Ishikawa (cell line): Measurements from ENCODE around the gene TMEM205.
"Not testable (repeated sequence)": the region's sequence is repeated elsewhere in the genome, so short reads cannot be mapped to it uniquely, and the experiment has no call there.

Experiments
- CREB1 ChIP-seq: IDR thresholded peaks from 2 replicates; pipeline ENCODE4 v1.6.1; 2012; ENCODE audit warnings: low read depth
- EP300 ChIP-seq: IDR thresholded peaks from 2 replicates; pipeline ENCODE4 v1.6.1; 2012; ENCODE audit warnings: borderline replicate concordance
- NFIC ChIP-seq: IDR thresholded peaks from 2 replicates; pipeline ENCODE4 v1.6.1; 2012
- RAD21 ChIP-seq: IDR thresholded peaks from 2 replicates; pipeline ENCODE4 v1.6.1; 2012; ENCODE audit warnings: low read depth
- REST ChIP-seq: IDR thresholded peaks from 2 replicates; pipeline ENCODE4 v1.6.1; 2012; ENCODE audit warnings: low read depth, mild to moderate bottlenecking
- TAF1 ChIP-seq: IDR thresholded peaks from 2 replicates; pipeline ENCODE4 v1.6.1; 2012; ENCODE audit warnings: low read depth, mild to moderate bottlenecking
- TCF12 ChIP-seq: IDR thresholded peaks from 2 replicates; pipeline ENCODE4 v1.6.1; 2012; ENCODE audit warnings: low read depth
- TEAD4 ChIP-seq: IDR thresholded peaks from 2 replicates; pipeline ENCODE4 v1.6.1; 2012
- USF1 ChIP-seq: IDR thresholded peaks from 2 replicates; pipeline ENCODE4 v1.6.1; 2012
- YY1 ChIP-seq: IDR thresholded peaks from 2 replicates; pipeline ENCODE4 v1.6.1; 2012; ENCODE audit warnings: low read depth

- TF ChIP-seq REST, TAF1, YY1, USF1, RAD21, CREB1: not testable (repeated sequence)
- 0 out of 2 replicates have a peak, but pooled peaks have one; percentile 26 for TF ChIP-seq TCF12
- TF ChIP-seq EP300: peak; percentile 12; the same call in 1 of the 2 replicates
- TF ChIP-seq TEAD4: peak; percentile 43
- TF ChIP-seq NFIC: 0 out of 2 replicates have a peak, but pooled peaks have one; percentile 26
Measured at GRCh38 chr19:11333838-11334237, 12.2 kb downstream of the TMEM205 start.
